Measurements from ENCODE around the gene CAMK2D. TPM values are rescaled to one million over a fixed set of nuclear protein-coding genes. Genes with fewer than 3 reads are reported as not detected.

The CAMK2D gene
- 45.1 and 52.6 TPM in 2 replicates for total RNA-seq

GRCh38 chr4:113761620-113762185, at the start of gene CAMK2D:
CAMK2D (minus strand) TSS chr4:113761738; CDS start chr4:113761068, 670 bp downstream.

Other genes with a start within 250 kb of the CAMK2D start
- gene ARSJ, start 217.9 kb upstream of the CAMK2D start, total RNA-seq, result 29.6 and 32.3 TPM in 2 replicates